ENCODE results near the gene HAGH. TPM values are rescaled to one million over a fixed set of nuclear protein-coding genes. Genes with fewer than 3 reads are reported as not detected.
A peak's percentile ranks its signal among the peaks of the same experiment; 100 is the strongest.

Gene HAGH
- total RNA-seq, 4 donors from 2014 or later, result 91.7 to 150 (median 119) TPM

GRCh38 chr16:1765826-1766225 lies 60.8 kb downstream of the HAGH start:
- Histone ChIP-seq H3K4me3 (replicated peaks in 1 of 3) (no peak overlapping the region), H3K27ac (no peak overlapping the region), H3K4me1 (peaks cover 0 to 7% of the 10 kb centered on the region in 2 donors), H3K36me3 (peaks cover 48 to 61% of the 10 kb centered on the region in 2 donors), H3K27me3 (no peaks in the 10 kb centered on the region), H3K9me3 (no peaks in the 10 kb centered on the region)
- TF ChIP-seq CTCF (IDR thresholded peaks at IDR 0.05), result no peak
- TF ChIP-seq POLR2A (IDR thresholded peaks at IDR 0.05), result no peak
- no peak for DNase-seq
- intact Hi-C loops (cut with DNase I), result no loop called here
- WGBS, 2 donors, result 94% methylated on average over 3 to 9 of the region's 22 CpGs

- peaks cover 55 to 70% of the 10 kb centered on the region in 2 donors for H3K36me3 ChIP-seq
- no peak for DNase-seq
- TF ChIP-seq CTCF (IDR thresholded peaks at IDR 0.05) (no peak), POLR2A (IDR thresholded peaks at IDR 0.05) (no peak)
- H3K4me1 ChIP-seq, result peaks cover 0 to under 1% of the 10 kb centered on the region in 2 donors
- 93 to 100% methylated on average over 10 to 21 of the region's 21 CpGs for WGBS, 2 donors
- intact Hi-C loops (cut with DNase I), result no loop called here
- no peaks in the 10 kb centered on the region for H3K27me3 ChIP-seq
- H3K4me3 ChIP-seq (replicated peaks in 1 of 3), result no peak overlapping the region
- no peak overlapping the region for H3K27ac ChIP-seq
- H3K9me3 ChIP-seq, result no peaks in the 10 kb centered on the region
Observed at GRCh38 chr16:1764971-1765370, 61.7 kb downstream of the HAGH start.

- DNase-seq, result no peak
- Histone ChIP-seq H3K27me3 (no peaks in the 10 kb centered on the region), H3K27ac (no peak overlapping the region), H3K9me3 (no peaks in the 10 kb centered on the region), H3K4me3 (replicated peaks in 1 of 3) (no peak overlapping the region), H3K36me3 (peaks cover 55 to 71% of the 10 kb centered on the region in 2 donors), H3K4me1 (no peaks in the 10 kb centered on the region)
- WGBS, 2 donors, result 93 to 95% methylated on average over 15 to 57 of the region's 81 CpGs
- intact Hi-C loops (cut with DNase I), result no loop called here
- peak in 1 of 6 experiments; percentile 8 for TF ChIP-seq CTCF (IDR thresholded peaks at IDR 0.05)
- TF ChIP-seq POLR2A (IDR thresholded peaks at IDR 0.05), result no peak
Observed at GRCh38 chr16:1763521-1764511, 62.8 kb downstream of the HAGH start.

- Histone ChIP-seq H3K4me1 (no peaks in the 10 kb centered on the region), H3K27ac (no peak overlapping the region), H3K9me3 (no peaks in the 10 kb centered on the region), H3K27me3 (no peaks in the 10 kb centered on the region), H3K4me3 (replicated peaks in 1 of 3) (no peak overlapping the region), H3K36me3 (peaks cover 53 to 67% of the 10 kb centered on the region in 2 donors)
- no peak for DNase-seq
- intact Hi-C loops (cut with DNase I), result no loop called here
- WGBS, 2 donors, result 91 to 93% methylated on average over 10 to 13 of the region's 24 CpGs
- TF ChIP-seq CTCF (IDR thresholded peaks at IDR 0.05) (no peak), POLR2A (IDR thresholded peaks at IDR 0.05) (no peak)
Observed at GRCh38 chr16:1762879-1763520, 63.6 kb downstream of the HAGH start.
